Activated T-cell treated with anti-CD3 and anti-CD28 coated beads for 48 hours (primary cell): ENCODE measurements around the gene GLDC.
"Not testable (repeated sequence)": the region's sequence is repeated elsewhere in the genome, so short reads cannot be mapped to it uniquely, and the experiment has no call there.

ENCODE experiments used
- DNase-seq: peaks from one replicate; pipeline ENCODE4 v3.0.0-alpha.2; 2020; ENCODE audit warnings: low read depth

GLDC gene

DNA sequence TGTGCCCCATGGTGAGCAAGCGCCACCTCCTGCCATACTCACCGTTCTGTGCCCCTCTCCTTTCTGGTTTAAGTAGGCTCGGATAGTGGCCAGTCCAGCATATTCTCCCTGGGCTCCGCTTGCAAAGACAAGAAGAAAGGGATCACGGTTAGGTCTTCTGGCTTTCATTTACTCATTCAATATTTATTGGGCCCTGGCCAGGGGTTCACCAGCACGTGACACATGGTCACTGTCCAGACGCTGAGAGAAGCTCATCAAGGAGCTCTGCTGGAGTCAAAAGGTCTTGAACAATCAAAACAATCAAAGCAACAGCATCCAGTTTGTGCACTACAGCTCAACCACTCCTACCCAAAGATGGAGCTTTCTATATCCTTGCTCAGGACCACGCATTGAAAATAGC, 80.2 kb downstream of the GLDC start:
- DNase-seq = no peak

DNA sequence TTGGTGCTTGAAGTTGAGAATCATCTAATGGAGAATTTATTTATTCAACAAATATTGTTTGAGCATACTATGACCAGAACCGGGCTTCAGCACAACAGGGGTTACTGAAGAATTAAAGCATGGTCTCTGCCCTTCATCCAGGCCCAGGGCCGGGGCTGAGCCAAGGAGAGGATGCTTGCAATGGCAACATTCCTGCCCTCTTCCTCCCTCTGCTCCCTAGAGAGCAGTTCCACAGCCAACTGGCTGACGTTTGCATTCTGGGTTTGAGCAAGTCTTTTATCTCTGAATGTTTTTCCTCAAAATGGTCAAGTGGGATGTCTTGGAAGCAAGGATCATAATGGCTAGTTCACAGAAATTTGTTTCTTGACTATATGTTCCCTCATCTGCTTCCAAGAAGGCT, 80.7 kb downstream of the GLDC start:
- DNase-seq = no peak

DNA sequence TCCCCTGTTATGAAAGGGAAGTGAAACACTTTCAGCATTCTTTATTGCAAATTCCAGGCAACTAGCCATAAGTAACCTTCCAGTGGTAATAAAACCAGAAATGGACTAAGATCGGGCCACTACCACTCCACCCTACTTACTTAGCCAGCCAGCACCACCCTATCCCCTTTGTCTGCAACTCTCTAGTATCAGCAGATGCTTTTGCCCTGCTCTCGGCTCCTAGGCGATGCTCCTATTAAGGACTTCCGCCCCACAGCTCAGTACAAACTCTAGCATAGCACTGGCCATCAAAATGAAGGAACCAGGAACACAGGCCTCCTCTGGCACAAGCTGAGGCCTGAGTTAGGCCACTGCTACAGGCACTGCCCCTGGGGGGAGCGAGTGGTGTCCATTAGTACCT, 81.2 kb downstream of the GLDC start:
- no peak for DNase-seq

DNA sequence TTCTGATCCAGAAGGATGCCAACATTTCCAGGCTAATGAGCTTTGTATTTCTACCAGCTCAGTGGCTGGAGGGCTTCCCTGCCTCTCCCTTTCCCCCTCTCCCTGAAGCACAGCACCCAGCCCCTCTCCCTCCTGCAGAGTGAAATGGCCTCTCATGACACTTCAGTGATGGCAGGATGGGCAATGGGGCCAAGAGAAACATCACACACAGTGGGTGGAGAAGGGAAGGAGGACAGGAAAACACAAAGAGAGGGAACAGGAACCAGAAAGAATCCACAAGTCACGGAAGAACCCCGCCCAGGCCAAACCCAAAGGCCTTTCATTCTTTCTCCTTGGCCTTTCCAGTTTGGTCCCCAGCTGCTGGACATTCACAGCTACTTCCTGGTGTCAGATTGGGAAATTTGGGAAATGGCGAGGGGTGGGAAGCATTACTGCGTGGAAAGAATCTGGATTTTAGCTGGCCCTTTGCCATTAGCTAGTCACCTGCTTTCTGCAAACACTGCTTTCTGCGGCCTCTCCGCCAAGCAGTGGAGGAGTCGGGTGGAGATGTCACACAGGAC, 82.6 kb downstream of the GLDC start:
- DNase-seq = no peak

DNA sequence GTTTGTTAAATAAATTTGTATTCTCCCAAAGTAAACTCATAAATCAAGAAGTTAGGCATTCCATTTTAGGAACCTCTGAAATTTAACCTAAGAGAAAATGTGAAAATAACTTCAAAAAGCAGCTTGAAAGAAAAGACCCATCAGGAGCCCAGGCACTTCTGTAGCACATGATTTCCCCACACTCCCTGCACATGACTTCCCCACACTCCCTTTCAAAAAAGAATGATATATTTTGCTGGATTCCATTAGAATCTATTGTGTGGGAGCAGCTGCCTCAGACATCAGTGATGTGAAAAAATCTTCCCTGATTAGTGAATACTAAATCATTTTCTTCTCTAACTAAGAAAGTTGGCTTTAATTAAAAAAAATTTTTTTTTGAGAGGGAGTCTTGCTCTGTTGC, 83.3 kb downstream of the GLDC start:
- DNase-seq = no peak

DNA sequence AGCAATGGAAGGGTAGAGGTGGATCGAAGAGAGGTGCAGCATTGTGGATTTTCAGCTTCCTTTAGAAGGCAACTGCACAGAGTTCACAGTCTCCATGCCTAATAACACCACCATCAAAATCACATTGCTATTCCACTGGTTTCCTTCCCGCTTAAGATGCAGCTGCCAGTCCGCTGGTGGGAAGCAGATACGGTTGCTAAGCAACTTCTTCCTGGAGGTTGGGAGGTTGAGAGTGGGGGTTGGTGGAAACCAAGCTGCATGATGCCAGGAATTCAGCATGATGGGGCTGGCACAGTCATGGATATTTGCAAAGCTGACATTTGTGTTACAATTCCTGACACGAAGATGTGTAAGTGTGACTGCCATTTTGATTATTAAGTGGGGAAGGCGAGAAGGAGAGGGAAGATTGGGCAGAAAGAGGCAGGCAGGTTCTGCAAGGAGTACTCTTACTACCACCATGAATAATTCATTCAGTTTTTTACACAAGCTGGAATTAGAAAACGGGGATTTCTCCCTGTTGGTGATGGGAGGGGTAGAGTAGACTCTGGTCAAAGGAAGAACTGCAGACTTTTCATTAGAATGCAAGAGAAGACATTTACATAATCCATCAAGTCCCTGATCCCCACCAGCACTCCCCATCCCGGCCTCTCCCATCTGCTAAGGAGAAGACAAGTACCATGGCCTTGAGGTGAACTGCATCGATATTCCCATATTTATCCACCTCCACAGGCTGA, 87.5 kb downstream of the GLDC start:
- DNase-seq = no peak

DNA sequence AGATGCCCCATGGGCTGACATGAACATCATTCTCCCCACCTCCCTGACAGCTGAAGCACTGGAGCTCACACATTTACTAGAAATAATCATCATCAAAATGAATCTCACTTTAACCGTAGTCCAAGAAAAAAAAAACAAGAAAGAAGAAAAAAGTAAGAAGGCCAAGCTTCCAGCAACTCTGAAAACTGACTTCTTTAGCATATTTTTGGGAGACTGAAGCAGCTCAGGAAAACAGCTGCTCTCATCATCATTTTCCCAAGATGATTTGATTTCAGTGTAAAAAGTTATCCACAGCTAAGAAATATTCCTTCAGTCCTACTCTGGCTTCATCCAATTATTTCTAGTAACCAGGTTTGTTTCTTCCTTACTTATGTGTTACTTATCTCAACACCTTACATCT, 91.7 kb downstream of the GLDC start:
- no peak for DNase-seq

DNA sequence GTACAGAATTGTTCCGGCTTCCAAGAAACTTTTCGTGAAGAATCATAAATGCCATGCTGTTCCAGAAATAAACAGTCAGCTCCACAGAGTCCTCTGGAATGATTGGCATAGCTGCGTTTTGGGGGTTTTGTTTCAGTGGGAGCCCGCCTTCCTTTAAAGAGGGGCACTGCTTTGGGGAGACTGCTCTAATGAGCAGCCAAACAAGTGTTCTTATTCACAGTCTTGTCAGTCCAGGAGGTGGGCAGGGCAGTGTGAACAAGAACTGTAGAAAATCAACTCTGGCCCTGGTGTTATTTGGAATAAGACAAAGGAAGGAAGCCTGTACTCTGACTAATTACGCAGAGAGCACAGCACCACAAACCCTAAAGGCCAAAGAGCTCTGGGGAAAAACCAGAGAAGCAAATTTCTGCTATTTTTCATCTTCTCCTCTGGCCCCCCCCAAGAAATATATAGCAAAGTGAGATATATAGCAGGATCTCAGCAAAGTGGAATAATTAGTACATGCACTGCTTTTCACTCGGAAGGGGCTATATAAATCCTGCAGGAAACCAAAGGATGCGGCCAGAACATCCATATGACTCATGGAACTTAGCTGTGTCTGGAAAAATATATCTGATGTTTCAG, 92.9 kb downstream of the GLDC start:
- no peak for DNase-seq

DNA sequence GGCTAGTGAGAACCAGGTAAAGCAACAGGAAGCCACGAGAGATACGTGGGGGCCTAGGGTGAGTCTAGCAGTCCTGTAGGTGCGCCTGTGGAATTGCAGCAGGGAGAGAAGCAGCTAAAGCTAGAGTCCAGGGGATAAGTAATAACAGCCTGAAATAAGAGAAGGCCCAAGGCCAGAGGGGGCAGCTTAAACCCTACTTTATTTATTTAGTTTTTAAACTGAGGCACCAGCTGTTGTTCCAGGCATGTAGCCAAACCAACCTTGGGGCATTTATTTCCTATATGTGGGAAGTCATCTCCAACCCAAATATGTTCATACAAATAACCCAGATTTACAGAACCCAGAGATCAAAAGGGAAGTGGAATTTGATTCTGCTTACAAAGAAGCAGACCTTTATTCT, 93.5 kb downstream of the GLDC start:
- no peak for DNase-seq

DNA sequence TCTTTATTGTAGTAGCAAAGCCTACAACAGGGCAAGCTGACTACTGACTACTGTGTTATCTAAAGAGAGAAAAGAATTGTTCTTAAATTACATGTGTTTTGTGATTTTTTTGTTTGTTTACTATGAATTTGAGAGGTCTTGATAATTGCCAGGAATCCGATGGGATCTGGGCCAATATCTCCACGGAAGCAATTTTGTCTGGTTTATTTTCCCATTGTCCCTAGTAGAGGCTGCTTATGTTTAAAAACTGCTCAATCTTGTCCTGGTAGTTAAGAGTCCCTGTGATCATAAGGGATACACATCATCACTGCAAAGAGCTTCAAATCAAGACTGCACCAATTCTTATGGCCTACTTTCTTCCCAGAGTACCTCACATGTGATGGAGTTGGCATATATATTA, 94.4 kb downstream of the GLDC start:
- no peak for DNase-seq

DNA sequence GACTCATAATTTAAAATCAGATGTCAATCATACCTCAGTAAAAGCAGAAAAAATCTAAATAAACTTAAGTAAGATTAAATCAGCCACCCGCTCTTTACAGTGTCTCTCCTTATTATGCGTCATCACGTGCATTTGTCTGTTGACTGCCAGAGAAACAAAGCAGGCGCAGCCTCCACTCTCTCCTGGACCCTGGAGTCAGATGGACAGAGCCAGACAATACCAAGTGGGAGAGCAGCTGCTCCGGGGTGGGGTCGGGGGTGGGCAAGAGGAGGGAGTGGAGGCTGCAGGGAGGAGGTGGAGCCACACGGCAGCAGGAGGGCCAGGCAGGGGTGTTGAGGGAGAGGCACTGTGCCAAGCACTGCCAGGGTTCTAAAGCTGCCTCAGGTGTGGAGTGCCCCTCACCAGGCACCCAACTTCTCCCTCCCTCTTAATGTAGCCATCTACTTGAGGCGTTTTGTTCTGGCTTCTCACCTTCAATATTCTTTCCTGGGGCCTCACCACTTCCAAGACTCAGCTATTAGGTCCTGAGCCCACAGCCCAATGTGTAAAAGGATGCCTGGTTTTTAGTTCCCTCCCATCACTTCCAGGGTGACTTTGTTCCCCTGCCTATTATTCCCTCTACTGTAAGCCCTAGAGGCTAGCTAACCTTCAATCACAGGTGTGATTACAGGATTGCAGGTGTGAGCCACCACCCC, 96.3 kb downstream of the GLDC start:
- no peak for DNase-seq

DNA sequence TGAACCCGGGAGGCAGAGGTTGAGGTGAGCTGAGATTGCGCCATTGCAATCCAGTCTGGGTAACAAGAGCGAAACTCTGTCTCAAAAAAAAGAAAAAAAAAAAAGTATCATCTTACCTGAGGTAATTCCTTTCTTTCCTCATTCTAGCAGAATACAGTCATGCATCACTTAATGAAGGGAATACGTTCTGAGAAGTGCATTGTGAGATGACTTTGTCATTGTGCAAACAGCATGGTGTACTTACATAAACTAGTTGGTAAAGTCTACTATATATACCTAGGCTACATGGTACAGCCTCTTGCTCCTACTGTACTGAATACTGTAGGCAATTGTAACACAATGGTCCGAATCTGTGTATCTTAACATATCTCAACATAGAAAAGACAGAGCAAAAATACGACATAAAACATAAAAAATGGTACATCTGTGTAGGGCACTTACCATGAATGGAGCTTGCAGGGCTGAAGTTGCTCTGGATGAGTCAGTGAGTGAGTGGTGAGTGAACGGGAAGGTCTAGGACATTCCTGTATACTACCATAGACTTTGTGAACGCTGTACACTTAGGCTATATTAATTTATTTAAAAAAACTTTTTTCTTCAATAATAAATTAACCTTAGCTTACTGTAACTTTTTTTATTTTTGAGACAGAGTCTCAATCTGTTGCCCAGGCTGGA, 100.4 kb downstream of the GLDC start:
- no peak for DNase-seq

DNA sequence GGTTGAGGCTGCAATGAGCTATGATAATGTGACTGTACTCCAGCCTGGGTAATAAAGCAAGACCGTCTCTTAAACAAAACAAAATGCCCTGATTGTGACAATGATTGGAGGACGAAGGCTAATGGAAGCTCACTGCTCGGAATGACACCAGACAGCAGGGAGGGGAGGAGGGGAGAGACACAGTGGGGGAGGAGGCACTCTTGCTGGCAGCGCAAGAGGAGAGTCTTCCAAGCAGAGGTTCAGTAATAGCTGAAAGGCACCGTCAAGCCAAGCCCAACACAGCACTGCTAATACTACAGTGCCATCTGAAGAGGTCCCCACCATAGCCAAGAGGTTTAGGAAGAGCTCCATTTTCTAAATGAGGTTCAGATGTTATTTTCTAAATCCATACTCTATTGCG, 102.3 kb downstream of the GLDC start:
- no peak for DNase-seq

DNA sequence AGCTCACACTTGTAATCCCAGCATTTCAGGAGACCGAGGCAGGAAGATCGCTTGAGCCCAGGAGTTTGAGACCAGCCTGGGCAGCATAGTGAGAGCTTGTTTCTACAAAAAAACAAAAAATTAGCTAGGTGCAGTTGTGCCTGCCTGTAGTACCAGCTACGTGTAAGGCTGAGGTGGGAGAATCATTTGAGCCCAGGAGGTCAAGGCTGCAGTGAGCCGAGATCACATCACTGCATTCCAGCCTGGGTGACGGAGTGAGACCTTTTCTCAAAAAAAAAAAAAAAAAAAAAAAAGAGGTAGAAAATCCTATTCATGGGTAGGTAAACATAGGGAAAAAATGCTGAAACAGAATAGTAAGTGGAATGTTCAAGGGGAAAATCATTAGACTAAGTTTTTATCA, 102.9 kb downstream of the GLDC start:
- DNase-seq = not testable (repeated sequence)

DNA sequence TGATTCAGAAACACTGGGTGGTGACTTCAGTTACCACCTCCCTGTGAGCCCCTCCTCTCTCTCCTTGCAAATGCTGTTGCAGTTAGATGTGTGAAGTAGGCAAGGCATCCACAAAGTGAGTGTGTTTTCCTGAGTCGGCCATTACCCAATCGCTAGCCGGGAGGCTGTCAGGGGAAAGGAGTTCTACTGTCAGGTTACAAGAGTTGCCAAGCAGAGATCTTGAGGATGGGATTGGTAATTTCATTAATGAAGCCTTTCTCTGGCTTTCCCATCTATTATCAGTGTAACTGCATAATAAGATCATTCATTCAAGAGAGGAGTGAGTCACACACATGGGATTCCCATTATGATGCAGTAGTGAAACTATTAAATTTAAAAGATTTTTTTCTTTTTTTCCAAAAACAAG, 106.9 kb downstream of the GLDC start:
- no peak for DNase-seq

DNA sequence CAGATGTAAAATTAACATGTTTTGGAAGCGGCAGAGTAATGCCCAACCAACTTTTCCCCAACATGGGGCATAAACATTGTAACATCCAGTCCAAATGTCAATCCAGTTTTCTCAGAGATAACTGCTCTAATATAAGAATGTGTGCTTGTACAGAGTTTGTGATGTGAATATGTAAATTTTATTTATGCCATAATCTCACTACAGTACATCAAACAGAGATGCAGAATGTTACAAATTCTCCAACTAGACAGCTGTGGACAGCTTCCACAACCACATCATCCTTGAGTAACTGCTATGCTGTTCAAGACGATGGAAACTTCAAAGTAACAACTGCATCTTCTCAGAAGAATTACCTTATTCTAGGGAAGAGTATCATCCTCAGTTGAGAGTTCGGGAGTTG, 109.9 kb downstream of the GLDC start:
- no peak for DNase-seq

DNA sequence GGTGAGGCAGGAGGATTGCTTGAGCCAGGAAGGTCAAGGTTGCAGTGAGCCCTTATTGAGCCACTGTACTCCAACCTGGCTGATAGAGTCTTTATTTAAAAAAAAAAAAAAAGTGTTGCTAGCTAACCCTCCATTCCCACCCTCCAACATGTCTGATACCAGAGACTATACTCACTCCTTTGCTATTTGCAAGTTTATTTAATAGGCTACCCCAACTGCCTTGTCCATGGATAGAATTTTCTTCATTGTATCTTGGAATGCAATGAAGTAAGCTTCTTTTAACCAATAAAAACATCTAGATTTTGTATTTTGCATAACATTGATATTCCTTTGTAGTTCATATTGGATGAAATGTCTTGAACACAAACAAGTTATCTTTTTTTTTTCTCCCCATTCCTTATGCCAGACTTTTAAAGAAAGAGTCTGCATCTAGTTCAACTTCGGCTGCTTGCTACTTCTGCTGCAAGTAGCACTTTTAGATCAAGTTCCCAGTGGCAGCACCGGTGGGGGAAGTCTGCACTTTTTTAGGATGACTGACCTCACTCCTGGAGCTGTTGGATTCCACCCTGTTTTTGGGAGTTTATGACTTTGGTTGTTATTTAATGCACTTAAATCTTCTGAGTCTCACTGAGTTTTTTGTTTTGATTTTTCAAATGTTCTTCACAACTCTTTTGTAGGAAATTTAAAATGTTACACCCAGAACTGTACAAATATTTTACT, 120.0 kb downstream of the GLDC start:
- no peak for DNase-seq

DNA sequence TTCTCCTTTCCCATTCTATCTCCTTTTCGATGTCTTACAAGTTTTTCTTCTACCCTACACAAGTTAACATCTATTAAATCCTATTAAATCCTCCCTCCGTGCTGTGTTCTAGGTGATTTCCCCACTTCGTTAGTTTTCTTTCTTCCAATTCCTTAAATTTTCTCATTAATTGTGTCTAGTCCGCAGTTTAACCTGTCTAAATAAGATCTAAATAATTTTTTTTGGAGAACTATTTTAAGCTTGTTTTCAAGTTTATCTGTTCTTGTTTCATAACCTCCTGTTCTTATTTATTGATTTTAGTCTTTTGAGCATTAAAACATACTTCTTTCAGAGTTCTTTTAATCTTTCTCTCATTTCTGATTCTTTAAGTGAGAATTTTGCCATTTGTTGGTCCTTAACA, 123.3 kb downstream of the GLDC start:
- no peak for DNase-seq

DNA sequence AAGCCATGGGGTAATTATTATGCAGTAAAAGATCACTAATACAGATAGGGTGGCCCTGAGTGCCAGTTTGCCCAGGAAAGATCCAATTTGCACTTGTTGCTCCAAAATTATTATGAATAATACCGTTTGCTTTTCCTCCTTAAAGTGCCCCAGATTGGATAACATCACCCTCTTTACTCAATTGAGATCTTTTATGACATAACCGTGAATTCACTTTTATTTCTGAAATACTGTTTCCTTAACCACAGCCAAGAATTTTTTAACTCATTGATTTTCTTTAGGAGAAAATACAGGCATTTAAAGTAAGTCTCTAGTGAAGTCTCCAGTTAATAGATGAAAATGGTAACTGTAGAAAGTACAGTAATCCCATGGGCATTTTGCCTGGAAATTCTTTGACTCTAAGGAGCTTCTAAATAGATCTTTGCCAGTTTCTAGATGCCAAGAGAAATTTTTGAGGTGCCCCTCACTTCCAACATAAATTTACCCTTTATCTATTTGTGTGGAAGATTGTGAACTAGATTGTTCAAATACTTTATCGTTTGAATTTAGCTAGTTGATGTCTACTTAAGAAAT, 133.4 kb downstream of the GLDC start:
- no peak for DNase-seq

DNA sequence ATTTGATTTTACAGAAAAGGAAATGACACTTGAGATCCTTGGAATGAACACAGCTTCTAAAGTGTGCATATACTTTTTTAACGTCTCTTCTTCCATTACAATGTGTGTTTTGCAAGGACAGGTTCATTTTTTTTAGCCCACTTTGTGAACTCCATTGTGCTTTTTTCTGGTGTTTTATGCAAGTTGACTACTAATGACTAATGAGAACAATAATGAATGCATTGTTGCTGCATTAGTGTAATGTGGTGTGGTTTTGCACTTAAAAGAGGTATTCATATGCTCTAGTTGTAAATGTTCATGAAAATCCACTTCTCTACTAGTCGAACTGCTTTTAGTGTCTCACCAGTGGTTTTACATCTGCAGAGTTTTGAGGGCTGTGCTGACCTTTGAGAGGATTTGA, 139.0 kb downstream of the GLDC start:
- no peak for DNase-seq

DNA sequence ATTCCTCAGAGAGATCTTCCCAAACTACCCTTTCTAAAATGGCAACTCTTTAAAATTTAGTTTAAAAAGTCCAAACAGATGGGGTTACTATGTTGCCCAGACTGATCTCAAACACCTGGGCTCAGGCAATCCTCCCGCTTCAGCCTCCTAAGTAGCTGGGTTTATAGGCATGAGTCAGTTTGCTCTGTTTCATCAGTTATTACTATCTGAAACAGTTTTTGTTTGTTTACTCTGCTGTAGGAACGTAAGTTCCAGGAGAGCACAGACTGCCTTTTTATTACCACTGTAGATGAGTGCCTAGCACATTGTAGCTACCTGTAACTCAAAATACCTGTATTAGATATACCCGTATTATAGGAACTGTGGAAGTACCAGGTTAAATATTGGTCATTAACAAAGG, 143.1 kb downstream of the GLDC start:
- no peak for DNase-seq
